Fibroblast of lung (primary cell): ENCODE data around the gene AGAP1. TPM values are rescaled to one million over a fixed set of nuclear protein-coding genes. Genes with fewer than 3 reads are reported as not detected.
"Not testable (repeated sequence)": the region's sequence is repeated elsewhere in the genome, so short reads cannot be mapped to it uniquely, and the experiment has no call there.

Source experiments
- DNase-seq, 2 donors: peaks; one replicate each; pipeline versions ENCODE4 v3.0.0 to v3.0.0-alpha.2; 2010; ENCODE audit warnings: low read depth in 2 of 2
- H2AFZ ChIP-seq: 2 replicates; pipeline ENCODE4 v1.5.1; 2012; ENCODE audit warnings: low read length, control low read depth, inconsistent platforms
- H3K27ac ChIP-seq: 2 replicates; pipeline ENCODE4 v1.5.1; 2011; ENCODE audit warnings: low read length, control low read depth; ENCODE audit not compliant: insufficient read depth
- H3K27me3 ChIP-seq: 2 replicates; pipeline ENCODE4 v1.5.1; 2011; ENCODE audit warnings: mild to moderate bottlenecking, low read length; ENCODE audit not compliant: control insufficient read depth, insufficient read depth
- H3K36me3 ChIP-seq: 2 replicates; pipeline ENCODE4 v1.5.1; 2011; ENCODE audit warnings: low read length; ENCODE audit not compliant: control insufficient read depth, insufficient read depth
- H3K4me1 ChIP-seq: 2 replicates; pipeline ENCODE4 v1.5.1; 2011; ENCODE audit warnings: low read length; ENCODE audit not compliant: control insufficient read depth, insufficient read depth; ENCODE audit errors: extremely low read depth
- H3K4me2 ChIP-seq: 2 replicates; pipeline ENCODE4 v1.5.1; 2011; ENCODE audit warnings: low read length, control low read depth; ENCODE audit not compliant: insufficient read depth; ENCODE audit errors: extremely low read depth
- H3K4me3 ChIP-seq, 4 experiments: fragments of 200-600 bp in 1 of 4; sonication (generic) in 1 of 4; replicated peaks in 1 of 4; 2 replicates each; pipeline ENCODE4 v1.5.1; 2011 to 2016; ENCODE audit warnings: low read length in 4 of 4, low read depth in 3 of 4, mild to moderate bottlenecking in 3 of 4, control low read depth in 2 of 4, inconsistent platforms in 1 of 4, mixed read lengths in 1 of 4; ENCODE audit not compliant: insufficient read depth in 1 of 4; ENCODE audit errors: control extremely low read depth in 1 of 4
- H3K79me2 ChIP-seq: 2 replicates; pipeline ENCODE4 v1.5.1; 2012; ENCODE audit warnings: mild to moderate bottlenecking, low read length, inconsistent platforms; ENCODE audit not compliant: control insufficient read depth, insufficient read depth
- H3K9ac ChIP-seq: 2 replicates; pipeline ENCODE4 v1.5.1; 2011; ENCODE audit warnings: mild to moderate bottlenecking, low read length, control low read depth; ENCODE audit not compliant: insufficient read depth
- H3K9me3 ChIP-seq: 2 replicates; pipeline ENCODE4 v1.5.1; 2012; ENCODE audit warnings: low read depth, low read length; ENCODE audit not compliant: control insufficient read depth, insufficient read depth
- H4K20me1 ChIP-seq: 2 replicates; pipeline ENCODE4 v1.5.1; 2011; ENCODE audit warnings: low read length; ENCODE audit not compliant: control insufficient read depth, insufficient read depth; ENCODE audit errors: extremely low read depth
- EZH2 ChIP-seq: IDR thresholded peaks from 2 replicates; pipeline ENCODE4 v1.5.1; 2012; ENCODE audit warnings: low read length, control low read depth, mild to moderate bottlenecking; ENCODE audit errors: missing control alignments
- polyA plus RNA-seq, 2 donors: library from polyadenylated mRNA; depleted of rRNA in 1 of 2; stranded (reverse) in 1 of 2; unstranded in 1 of 2; fragments of >200 nt; gene quantifications; 2 replicates each; pipeline ENCODE4 v1.2.1, GENCODE V29; 2011 to 2012; ENCODE audit warnings: missing spikeins in 1 of 2
- total RNA-seq: library from RNA; depleted of rRNA; stranded (reverse); fragments of >200 nt; gene quantifications from 2 replicates; pipeline ENCODE4 v1.2.1, GENCODE V29; 2014
- TF ChIP-seq, protein P1 (sequence below), 2 donors: IDR thresholded peaks in 1 of 2; conservative IDR thresholded peaks in 1 of 2; 1 replicate in 1 of 2; 2 replicates in 1 of 2; pipeline ENCODE4 v1.5.1; 2011 to 2012; ENCODE audit warnings: low read length in 2 of 2, control low read depth in 1 of 2, inconsistent platforms in 1 of 2, low read depth in 1 of 2, mild to moderate bottlenecking in 1 of 2

AGAP1 gene
- total and polyA plus RNA-seq, 2 donors (not counting 1 experiment from before 2014, with no cell fraction given), result 10.6 to 14.0 TPM

DNA sequence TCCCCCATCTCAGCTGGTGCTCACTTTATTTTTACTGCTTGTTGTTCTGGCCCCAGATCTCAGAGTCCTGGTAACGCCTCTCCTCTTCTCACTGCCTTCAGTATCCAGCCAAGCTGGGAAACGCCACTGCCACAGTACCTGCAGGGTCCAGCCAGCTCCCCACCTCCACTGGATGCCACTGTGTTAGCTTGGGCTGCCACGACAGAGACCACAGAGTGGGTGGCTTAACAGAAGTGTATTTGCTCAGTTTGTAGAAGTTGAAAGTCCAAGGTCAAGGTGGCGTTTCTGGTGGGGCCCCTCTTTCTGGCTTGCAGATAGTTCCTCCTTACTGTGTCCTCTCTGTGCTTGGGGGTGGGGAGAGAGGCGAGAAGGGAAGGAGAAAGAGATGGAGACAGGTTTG is 107.1 kb downstream of the AGAP1 start:
- no peak for DNase-seq
- H3K4me1 ChIP-seq, result peaks cover 4% of the 10 kb centered on the region
- H3K36me3 ChIP-seq, result no peaks in the 10 kb centered on the region
- H3K9me3 ChIP-seq, result no peaks in the 10 kb centered on the region
- peaks cover 2% of the 10 kb centered on the region for H3K79me2 ChIP-seq
- H3K27ac ChIP-seq, result no peak overlapping the region
- TF ChIP-seq, protein P1, sequence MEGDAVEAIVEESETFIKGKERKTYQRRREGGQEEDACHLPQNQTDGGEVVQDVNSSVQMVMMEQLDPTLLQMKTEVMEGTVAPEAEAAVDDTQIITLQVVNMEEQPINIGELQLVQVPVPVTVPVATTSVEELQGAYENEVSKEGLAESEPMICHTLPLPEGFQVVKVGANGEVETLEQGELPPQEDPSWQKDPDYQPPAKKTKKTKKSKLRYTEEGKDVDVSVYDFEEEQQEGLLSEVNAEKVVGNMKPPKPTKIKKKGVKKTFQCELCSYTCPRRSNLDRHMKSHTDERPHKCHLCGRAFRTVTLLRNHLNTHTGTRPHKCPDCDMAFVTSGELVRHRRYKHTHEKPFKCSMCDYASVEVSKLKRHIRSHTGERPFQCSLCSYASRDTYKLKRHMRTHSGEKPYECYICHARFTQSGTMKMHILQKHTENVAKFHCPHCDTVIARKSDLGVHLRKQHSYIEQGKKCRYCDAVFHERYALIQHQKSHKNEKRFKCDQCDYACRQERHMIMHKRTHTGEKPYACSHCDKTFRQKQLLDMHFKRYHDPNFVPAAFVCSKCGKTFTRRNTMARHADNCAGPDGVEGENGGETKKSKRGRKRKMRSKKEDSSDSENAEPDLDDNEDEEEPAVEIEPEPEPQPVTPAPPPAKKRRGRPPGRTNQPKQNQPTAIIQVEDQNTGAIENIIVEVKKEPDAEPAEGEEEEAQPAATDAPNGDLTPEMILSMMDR (conservative IDR thresholded peaks at IDR 0.05 in 1 of 2, IDR thresholded peaks at IDR 0.05 in 1 of 2; ENCODE audit: low read depth in 1 of 2, low read length in 2 of 2), result no peak
- TF ChIP-seq EZH2, result no peak
- no peak overlapping the region for H3K4me2 ChIP-seq
- no peak overlapping the region for H3K9ac ChIP-seq
- no peak overlapping the region for H3K4me3 ChIP-seq
- no peaks in the 10 kb centered on the region for H4K20me1 ChIP-seq
- no peak overlapping the region for H2AFZ ChIP-seq
- no peaks in the 10 kb centered on the region for H3K27me3 ChIP-seq

DNA sequence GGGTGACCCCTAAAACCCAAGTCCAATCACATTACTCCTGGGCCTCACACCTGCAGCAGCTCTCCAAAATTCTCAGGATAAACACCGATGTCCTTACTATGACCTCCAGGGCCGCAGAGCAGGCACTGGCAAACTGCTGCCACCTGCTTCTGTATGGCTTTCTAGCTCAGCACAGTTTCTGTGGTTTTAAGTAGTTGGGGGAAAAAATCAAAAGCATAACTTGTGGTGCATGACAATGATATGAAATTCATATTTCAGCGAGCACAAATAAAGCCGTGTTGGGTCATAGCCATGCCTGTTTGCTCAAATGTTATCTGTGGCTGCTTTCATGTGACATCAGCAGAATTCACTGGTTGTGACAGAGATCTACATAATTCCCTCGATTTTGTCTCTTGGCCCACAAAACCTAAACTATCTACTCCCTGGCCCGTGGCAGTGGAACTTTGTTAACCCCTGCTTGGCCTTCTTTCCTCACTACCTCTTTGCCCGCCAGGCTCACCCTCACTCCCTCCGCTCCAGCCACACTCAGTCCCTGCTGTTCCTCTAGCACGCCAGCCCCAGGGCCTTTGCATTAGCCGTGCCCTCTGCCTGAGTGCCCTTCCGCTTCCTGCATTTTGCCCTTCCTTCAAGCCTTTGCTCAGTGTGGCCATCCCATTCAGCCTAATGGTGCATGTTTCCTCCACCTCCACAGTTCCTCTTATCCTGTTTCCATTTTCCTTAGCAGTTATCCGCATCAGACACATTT is 108.3 kb downstream of the AGAP1 start:
- no peak overlapping the region for H3K27ac ChIP-seq
- no peak overlapping the region for H3K9ac ChIP-seq
- H3K27me3 ChIP-seq, result no peaks in the 10 kb centered on the region
- no peaks in the 10 kb centered on the region for H3K36me3 ChIP-seq
- DNase-seq, result no peak
- no peak overlapping the region for H3K4me3 ChIP-seq
- H3K4me2 ChIP-seq, result no peak overlapping the region
- no peaks in the 10 kb centered on the region for H3K9me3 ChIP-seq
- no peak overlapping the region for H2AFZ ChIP-seq
- peaks cover 4% of the 10 kb centered on the region for H3K79me2 ChIP-seq
- peaks cover 8% of the 10 kb centered on the region for H3K4me1 ChIP-seq
- TF ChIP-seq, protein P1 (conservative IDR thresholded peaks at IDR 0.05 in 1 of 2, IDR thresholded peaks at IDR 0.05 in 1 of 2; ENCODE audit: low read depth in 1 of 2, low read length in 2 of 2), result no peak
- TF ChIP-seq EZH2, result no peak
- H4K20me1 ChIP-seq, result no peaks in the 10 kb centered on the region

DNA sequence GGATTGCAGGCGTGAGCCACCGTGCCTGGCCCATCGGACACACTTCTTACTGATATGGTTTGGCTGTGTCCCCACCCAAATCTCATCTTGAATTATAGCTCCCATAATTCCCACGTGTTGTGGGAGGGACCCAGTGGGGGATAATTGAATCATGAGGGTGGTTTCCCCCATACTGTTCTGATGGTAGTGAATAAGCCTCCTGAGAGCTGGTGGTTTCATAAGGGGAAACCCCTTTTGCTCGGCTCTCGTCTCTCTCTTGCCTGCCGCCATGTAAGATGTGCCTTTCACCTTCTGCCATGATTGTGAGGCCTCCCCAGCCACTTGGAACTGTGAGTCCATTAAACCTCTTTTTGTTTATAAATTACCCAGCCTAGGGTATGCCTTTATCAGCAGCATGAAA is 109.1 kb downstream of the AGAP1 start:
- not testable (repeated sequence) for H4K20me1 ChIP-seq, H3K27me3 ChIP-seq, H3K27ac ChIP-seq, DNase-seq, H3K4me3 ChIP-seq, H3K79me2 ChIP-seq, H3K4me2 ChIP-seq, H3K4me1 ChIP-seq, H3K9ac ChIP-seq, H3K36me3 ChIP-seq, H3K9me3 ChIP-seq, H2AFZ ChIP-seq
